ENCODE data around the gene KCNJ12.
A peak's percentile ranks its signal among the peaks of the same experiment; 100 is the strongest.
"Not testable (repeated sequence)": the region's sequence is repeated elsewhere in the genome, so short reads cannot be mapped to it uniquely, and the experiment has no call there.

The KCNJ12 gene

DNA sequence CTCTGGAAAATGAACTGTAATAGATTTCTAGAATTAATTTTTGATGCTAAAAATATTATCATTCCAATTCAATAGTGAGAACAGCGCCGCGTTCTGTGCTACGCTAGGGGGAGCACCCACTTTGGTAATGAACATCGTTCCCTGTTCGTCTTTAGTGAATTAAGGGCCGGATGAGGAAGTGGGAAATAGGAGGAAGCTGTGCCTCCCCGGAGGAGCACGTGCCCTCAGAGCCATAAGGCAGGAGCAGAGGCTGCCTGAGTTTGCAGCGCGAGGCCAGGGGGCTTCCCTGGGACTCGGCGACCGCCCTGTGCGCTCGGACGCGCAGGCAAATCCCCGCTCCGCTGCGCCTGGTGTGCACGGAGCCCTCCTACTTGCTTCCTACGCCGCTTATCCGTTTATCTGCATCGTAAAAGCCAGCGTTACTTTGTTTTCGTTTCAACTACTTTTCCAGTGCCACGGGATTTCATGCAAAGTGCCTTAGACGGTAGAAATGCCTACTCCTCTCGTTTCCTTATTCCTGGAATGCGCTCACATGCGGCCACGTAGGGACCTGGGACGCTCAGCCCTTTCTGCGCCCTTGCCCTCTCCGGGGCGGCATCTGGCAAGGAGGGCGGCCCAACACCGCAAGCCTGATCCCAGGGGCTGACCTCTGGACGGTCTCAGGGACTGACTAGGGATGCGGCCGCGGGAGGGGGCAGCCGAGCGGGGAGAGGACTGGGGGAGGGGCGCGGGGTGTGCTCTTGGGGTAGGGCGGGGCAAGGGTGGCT lies 76.4 kb downstream of the KCNJ12 start:
- no peak for DNase-seq (ENCODE audit: low spot score)

- no peak for DNase-seq (ENCODE audit: low spot score)
These were observed 77.2 kb downstream of the KCNJ12 start for GRCh38 chr17:21453144-21453898.

DNA sequence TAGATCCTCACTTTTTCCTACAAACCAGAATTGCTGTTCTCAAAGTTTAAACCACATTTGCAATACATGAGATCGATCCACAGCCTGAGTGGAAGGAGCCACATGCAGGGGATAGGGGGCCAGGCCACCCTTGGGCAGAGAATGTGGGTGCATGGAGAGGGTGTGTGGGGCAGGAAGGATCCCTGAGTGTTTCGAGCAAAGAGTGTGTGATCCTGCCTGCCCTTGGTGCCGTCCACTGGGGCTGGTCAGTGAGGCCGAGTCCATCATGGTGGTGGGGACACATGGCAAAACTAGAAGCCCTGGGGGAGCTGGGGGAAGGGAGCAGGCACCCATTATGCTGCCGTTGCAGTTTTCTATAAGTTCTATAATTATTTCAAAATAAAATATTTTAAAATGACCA lies 77.8 kb downstream of the KCNJ12 start:
- DNase-seq (ENCODE audit: low spot score) = not testable (repeated sequence)

- DNase-seq (ENCODE audit: low spot score) = no peak
These were observed 78.3 kb downstream of the KCNJ12 start for GRCh38 chr17:21454441-21454840.

GRCh38 chr17:21455761-21456160 lies 79.6 kb downstream of the KCNJ12 start:
- DNase-seq (ENCODE audit: low spot score) = no peak

GRCh38 chr17:21456449-21456848 lies 80.3 kb downstream of the KCNJ12 start:
- DNase-seq (ENCODE audit: low spot score) = not testable (repeated sequence)

DNA sequence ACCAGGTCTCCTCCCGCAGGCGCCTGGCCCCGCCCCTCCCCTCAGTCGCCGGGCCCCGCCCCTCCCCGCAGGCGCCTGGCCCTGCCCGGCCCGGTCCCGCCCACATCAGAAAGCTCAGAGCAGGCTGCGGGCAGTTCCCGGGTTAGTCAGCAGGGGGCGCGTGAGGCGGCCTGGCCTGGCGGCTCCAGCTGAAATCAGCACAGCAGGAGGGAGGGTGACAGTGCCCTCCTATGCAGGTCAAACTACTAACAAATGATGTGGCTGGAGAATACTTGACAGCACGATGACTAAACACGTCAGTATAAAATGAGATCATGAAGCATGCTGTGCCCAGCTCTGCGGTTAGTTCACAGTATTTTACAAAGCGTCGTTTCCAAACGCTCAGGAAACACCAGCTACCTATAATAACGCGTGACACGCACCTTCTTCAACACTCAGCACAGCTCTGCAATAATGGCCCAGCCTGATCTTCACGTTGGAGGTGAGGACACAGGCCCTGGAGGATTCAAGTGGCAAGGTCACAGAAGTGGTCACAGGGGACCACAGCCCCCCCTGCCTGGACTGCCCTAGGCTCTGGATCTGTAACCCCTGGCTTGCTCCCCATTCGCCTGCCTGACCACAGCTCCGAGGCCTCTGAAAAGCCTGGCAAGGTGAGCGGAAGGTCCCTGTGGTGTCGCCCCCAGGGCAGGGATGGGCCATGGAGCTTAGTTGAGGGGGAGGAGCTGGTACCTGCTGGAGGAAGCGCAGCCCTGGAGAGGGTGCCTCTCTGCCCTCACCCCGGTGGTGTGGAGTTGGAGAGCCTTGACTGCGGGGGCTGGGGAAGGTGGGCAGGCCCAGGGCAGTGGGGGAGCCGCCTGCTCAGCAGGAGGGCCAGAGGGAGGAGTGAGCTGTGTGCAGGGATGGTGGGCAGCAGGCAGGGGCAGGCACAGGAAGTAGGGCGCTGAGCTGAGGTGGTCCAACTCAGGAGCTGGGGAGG lies 81.2 kb downstream of the KCNJ12 start:
- DNase-seq (ENCODE audit: low spot score) = peak; percentile 92

GRCh38 chr17:21458054-21458453 lies 81.9 kb downstream of the KCNJ12 start:
- no peak for DNase-seq (ENCODE audit: low spot score)

DNA sequence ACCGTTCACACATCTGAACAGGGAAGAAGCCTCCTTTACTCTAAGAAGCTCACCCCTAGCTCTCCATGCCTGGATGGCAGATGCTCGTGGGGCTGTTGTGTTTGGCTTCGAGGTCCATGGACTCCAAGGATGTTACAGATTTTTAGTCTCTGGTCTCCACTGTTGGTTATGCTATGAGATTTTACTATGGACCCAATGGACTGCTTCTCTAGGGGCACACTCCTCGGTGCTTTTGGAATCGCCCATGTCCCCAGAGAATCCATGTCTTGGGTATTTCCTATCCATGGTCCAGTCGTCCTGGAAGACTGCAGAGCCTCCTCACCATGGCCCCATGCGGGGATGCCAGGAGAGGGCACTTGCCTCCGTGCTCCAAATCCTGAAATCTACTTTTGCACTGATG lies 83.4 kb downstream of the KCNJ12 start:
- no peak for DNase-seq (ENCODE audit: low spot score)

DNA sequence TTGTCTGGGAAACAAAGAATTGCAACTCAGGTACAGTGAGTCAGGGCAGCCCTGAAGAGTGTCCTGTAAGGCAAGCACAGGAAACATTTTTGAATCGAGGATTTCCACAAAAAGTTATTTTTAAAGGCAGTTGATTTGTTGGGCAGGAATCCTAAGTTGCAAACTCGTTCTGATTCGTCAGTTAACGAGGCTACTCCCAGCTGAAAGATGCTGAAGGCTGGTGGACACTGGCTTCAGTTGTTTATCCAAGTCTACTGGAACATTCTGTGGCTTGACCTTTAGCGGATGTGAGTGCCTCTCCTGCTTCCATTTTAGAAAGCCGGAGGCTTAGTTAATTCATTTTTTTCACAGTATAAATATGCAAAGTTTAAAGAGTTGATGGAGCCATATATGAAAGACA lies 84.2 kb downstream of the KCNJ12 start:
- DNase-seq (ENCODE audit: low spot score) = peak; percentile 64

- no peak for DNase-seq (ENCODE audit: low spot score)
These were observed 86.1 kb downstream of the KCNJ12 start for GRCh38 chr17:21462237-21462636.

DNA sequence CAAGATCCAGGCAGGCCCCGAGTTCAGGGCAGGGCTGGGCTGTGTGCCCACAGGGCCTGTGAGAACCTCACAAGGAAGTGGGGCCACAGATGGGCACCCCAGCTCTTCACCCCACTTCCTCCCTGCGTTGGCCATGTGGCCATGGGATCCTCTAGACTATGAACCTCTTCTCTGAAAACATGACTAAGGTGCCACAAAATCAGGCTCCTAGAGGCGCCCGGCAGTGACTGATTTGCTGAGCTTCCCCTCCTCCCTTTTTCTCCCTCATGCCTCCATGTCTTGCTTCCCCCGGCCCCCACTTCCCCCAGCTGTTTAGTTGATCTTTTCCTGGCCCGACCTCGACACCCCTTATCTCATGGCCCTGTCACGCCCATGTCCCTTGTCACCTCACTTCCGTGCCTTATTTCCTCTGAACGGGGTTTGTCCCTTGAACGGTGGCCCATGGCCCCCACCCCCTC lies 87.1 kb downstream of the KCNJ12 start:
- DNase-seq (ENCODE audit: low spot score) = no peak

- no peak for DNase-seq (ENCODE audit: low spot score)
These were observed 87.7 kb downstream of the KCNJ12 start for GRCh38 chr17:21463779-21464407.

GRCh38 chr17:21464611-21465021 lies 88.5 kb downstream of the KCNJ12 start:
- DNase-seq (ENCODE audit: low spot score) = no peak

DNA sequence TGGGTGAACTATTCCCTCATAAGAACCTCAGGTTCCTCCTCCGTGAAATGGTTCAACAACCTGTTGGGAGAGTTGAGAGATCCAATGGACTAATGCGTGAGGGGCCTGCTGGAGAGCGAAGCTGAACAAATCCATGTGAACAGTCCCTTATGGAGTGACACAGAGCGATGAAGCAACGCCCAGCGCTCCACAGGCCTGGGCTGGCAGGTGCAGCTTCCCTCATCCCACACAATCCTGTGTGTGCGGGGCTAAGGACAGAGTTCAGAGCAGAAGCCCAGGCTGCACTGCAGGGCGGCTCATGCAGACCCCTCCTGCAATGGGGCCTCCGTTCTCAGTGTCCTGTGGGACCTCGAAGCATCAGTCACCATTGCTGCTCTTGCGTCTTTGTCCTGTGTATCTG lies 90.4 kb downstream of the KCNJ12 start:
- no peak for DNase-seq (ENCODE audit: low spot score)

- no peak for DNase-seq (ENCODE audit: low spot score)
These were observed 91.0 kb downstream of the KCNJ12 start for GRCh38 chr17:21467196-21467595.

GRCh38 chr17:21467739-21468490 lies 91.8 kb downstream of the KCNJ12 start:
- peak; percentile 16 for DNase-seq (ENCODE audit: low spot score)
